ENCODE data around the gene TMEM245.

The TMEM245 gene

GRCh38 chr9:109098960-109099308, 20.8 kb downstream of the TMEM245 start:
- no peak for DNase-seq

GRCh38 chr9:109098171-109098959, 21.4 kb downstream of the TMEM245 start:
- no peak for DNase-seq

GRCh38 chr9:109097146-109097545, 22.6 kb downstream of the TMEM245 start:
- DNase-seq, result no peak

GRCh38 chr9:109095321-109095720, 24.4 kb downstream of the TMEM245 start:
- DNase-seq, result no peak

GRCh38 chr9:109094268-109094667, 25.5 kb downstream of the TMEM245 start:
- no peak for DNase-seq

- no peak for DNase-seq
These were observed 27.2 kb downstream of the TMEM245 start for GRCh38 chr9:109092587-109092986.

- no peak for DNase-seq
These were observed 27.6 kb downstream of the TMEM245 start for GRCh38 chr9:109092051-109092580.

GRCh38 chr9:109088221-109088620, 31.5 kb downstream of the TMEM245 start:
- DNase-seq, result no peak

- DNase-seq, result no peak
These were observed 32.0 kb downstream of the TMEM245 start for GRCh38 chr9:109087795-109088194.

- no peak for DNase-seq
These were observed 33.5 kb downstream of the TMEM245 start for GRCh38 chr9:109086221-109086620.

- DNase-seq, result no peak
These were observed 34.2 kb downstream of the TMEM245 start for GRCh38 chr9:109085510-109085909.

- no peak for DNase-seq
These were observed 35.8 kb downstream of the TMEM245 start for GRCh38 chr9:109083813-109084405.

GRCh38 chr9:109083141-109083540, 36.6 kb downstream of the TMEM245 start:
- no peak for DNase-seq

GRCh38 chr9:109082091-109082620, 37.6 kb downstream of the TMEM245 start:
- DNase-seq, result no peak

GRCh38 chr9:109074236-109074889, 45.4 kb downstream of the TMEM245 start:
- no peak for DNase-seq

GRCh38 chr9:109072821-109073435, 46.8 kb downstream of the TMEM245 start:
- DNase-seq, result no peak

GRCh38 chr9:109072133-109072692, 47.5 kb downstream of the TMEM245 start:
- DNase-seq, result no peak

- no peak for DNase-seq
These were observed 51.0 kb downstream of the TMEM245 start for GRCh38 chr9:109068764-109069163.

- no peak for DNase-seq
These were observed 54.6 kb downstream of the TMEM245 start for GRCh38 chr9:109064963-109065702.

GRCh38 chr9:109063760-109064159, 56.0 kb downstream of the TMEM245 start:
- no peak for DNase-seq

GRCh38 chr9:109062543-109062942, 57.2 kb downstream of the TMEM245 start:
- DNase-seq, result no peak

GRCh38 chr9:109060191-109060590, 59.6 kb downstream of the TMEM245 start:
- DNase-seq, result no peak
